Ramos (cell line): ENCODE data around the gene LGALS9B.
"Not testable (repeated sequence)": the region's sequence is repeated elsewhere in the genome, so short reads cannot be mapped to it uniquely, and the experiment has no call there.

Source experiments
- in situ Hi-C: fragments of 300-500 bp; cut with MboI; formaldehyde crosslinking; loops from one replicate; pipeline ENCODE4 v1.14.3; 2022; ENCODE audit warnings: low sequenced_read_pairs; ENCODE audit not compliant: unreplicated experiment

The LGALS9B gene

GRCh38 chr17:20467447-20467846 is at the start of gene LGALS9B:
TSS of gene LGALS9B (minus strand) at chr17:20467539. CDS start at chr17:20467470, 69 bp downstream.
- in situ Hi-C loops: not testable (repeated sequence)

DNA sequence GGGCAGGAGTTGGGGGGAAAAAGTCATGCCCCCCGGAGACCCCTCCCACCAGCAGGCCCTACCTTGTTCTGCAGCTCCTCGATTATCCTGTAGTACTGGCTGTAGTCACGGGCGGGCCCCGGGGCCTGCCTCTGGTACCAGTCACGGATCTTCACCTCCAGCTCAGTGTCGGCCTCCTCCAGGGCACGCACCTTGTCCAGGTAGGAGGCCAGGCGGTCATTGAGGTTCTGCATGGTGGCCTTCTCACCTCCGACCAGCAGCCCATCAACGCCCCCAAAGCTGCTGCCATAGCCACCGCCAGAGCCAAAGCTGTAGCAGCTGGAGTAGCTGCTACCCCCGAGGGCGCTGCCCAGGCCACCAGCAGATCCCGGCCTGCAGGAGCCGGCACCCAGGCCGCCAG is 49.6 kb upstream of the LGALS9B start:
- in situ Hi-C loops: not testable (repeated sequence)

DNA sequence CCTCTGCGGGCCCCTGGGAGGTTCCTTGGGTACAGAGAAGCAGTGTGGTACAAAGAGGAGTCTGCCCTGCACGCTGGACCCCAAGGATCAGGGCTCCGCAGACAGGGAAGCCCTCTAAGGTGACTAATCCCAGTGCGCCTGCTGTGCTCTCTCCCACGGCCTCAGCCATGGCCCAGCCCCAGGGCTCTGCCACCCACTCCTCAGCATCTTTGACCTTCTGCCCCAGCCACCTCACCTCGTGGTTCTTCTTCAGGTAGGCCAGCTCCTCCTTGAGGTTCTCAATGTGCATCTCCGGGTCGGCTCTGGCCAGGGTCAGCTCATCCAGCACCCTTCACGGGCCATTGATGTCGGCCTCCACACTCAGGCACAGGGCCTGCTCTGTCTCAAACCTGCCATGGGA is 47.8 kb upstream of the LGALS9B start:
- in situ Hi-C loops: not testable (repeated sequence)

DNA sequence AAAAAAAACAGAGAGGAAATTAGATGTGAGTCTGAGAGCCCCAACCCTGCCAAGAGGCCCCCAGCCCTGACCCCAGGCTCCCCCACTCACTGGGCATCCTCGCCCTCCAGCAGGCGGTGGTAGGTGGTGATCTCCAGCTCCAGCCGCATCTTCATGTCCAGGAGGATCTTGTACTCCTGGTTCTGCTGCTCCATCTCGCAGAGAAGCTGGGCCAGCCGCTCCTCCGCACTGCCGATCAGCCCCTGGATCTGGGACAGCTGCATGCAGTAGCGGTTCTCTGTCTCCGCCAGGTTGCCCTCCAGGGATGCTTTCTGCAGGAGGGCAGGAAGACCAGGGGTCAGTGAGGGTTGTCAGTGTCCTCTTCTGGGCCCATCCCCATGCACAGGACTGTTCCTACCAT is 46.2 kb upstream of the LGALS9B start:
- in situ Hi-C loops: not testable (repeated sequence)

GRCh38 chr17:20512378-20512777 is 45.0 kb upstream of the LGALS9B start:
- in situ Hi-C loops: not testable (repeated sequence)

- in situ Hi-C loops: not testable (repeated sequence)
These were observed 44.4 kb upstream of the LGALS9B start for GRCh38 chr17:20511778-20512177.

DNA sequence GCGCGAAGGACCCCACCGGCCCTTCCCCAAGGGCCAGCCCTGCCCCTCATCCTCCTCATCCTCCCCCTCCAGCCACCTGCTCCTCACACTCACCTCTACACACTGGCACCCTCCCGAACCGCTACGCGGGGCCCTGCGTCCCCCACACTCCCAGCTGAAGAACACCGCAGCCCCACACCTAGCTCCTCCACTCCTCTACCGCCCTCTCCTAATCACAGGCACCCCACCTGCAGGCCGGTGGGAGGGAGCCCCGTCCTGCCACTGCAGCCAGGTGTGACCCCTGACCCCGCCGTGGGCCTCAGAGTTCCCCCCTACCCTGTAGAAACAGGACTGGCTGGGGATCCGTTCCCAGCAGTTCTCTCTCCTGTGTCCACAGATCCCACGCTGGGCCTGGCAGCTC is 38.0 kb upstream of the LGALS9B start:
- in situ Hi-C loops: not testable (repeated sequence)

- in situ Hi-C loops: not testable (repeated sequence)
These were observed 37.2 kb upstream of the LGALS9B start for GRCh38 chr17:20504388-20505066.

- in situ Hi-C loops: not testable (repeated sequence)
These were observed 34.6 kb upstream of the LGALS9B start for GRCh38 chr17:20501896-20502295.

- in situ Hi-C loops: not testable (repeated sequence)
These were observed 33.0 kb upstream of the LGALS9B start for GRCh38 chr17:20500346-20500745.

GRCh38 chr17:20495420-20495819 is 28.1 kb upstream of the LGALS9B start:
- in situ Hi-C loops: not testable (repeated sequence)

DNA sequence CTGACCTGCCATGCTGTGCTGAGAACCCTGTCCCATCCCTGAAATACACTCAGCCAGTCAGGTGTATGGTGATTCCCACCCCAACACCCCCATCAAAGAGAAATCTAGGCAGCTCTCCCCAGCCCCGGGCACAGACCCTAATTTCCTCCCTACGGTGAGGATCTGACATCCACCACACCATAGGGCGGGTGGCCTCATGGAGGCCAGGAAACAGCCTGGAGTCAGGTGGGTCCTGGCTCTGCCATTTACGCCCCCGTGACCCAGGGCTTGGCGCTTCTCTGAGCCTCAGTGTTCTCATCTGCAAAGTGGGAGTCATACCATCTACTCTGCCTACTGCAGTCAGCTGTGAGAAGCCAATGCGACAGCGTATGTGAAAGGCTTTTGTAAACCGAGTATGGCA is 27.4 kb upstream of the LGALS9B start:
- in situ Hi-C loops: not testable (repeated sequence)

DNA sequence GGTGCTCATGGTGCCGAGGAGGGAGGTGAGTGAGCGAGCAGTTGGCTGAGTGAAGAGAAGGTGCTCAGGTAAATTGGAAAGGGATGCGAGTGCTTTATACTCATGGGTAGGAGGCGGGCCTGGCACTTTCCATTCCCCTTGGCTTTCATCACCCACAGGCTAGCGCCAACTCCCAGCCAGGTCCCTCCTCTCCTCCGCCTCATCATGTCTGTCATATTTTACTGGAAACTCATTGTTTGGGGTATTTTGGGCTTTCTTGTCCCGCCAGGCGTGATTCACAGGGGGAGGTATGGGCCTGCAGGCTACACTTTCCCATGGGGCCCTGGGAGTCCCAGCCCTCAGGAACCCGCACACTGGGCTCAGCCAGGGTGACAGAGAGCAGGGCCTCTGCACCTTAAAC is 26.8 kb upstream of the LGALS9B start:
- in situ Hi-C loops: not testable (repeated sequence)

DNA sequence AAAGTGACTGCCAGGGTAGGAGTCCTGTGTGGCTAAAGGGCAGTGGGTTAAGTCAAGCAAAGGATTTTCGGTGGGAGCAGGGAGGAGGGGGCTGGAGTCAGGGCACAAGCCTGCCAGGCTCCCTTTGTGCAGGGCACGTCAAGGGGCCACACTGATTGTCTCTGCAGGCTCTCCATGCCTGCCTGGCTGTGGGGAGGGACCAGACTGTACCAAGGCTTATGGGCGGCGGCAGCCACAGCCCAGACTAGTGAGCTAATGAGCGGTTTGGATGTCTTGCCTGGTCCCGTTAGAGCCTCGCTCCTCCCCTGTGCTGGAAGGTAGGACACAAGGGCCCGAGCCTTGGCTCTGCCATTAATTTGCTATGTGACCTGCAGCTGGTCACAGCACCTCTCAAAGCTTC is 25.6 kb upstream of the LGALS9B start:
- in situ Hi-C loops: not testable (repeated sequence)

GRCh38 chr17:20492099-20492498 is 24.8 kb upstream of the LGALS9B start:
- in situ Hi-C loops: not testable (repeated sequence)

GRCh38 chr17:20484930-20485329 is 17.6 kb upstream of the LGALS9B start:
- in situ Hi-C loops: not testable (repeated sequence)

GRCh38 chr17:20479889-20480591 is 12.7 kb upstream of the LGALS9B start:
- in situ Hi-C loops: not testable (repeated sequence)

GRCh38 chr17:20477398-20478071 is 10.2 kb upstream of the LGALS9B start:
- in situ Hi-C loops: not testable (repeated sequence)

- in situ Hi-C loops: not testable (repeated sequence)
These were observed 7.9 kb upstream of the LGALS9B start for GRCh38 chr17:20475137-20475831.

- in situ Hi-C loops: not testable (repeated sequence)
These were observed 6.7 kb upstream of the LGALS9B start for GRCh38 chr17:20474081-20474480.

GRCh38 chr17:20469946-20470345 is 2.6 kb upstream of the LGALS9B start:
- in situ Hi-C loops: not testable (repeated sequence)
